K562 (cell line): Measurements from ENCODE around the gene PTPN7. TPM values are rescaled to one million over a fixed set of nuclear protein-coding genes. Genes with fewer than 3 reads are reported as not detected.

Experiments
- CBX8 ChIP-seq: fragments of 200-600 bp; sonication (generic); IDR thresholded peaks from 2 replicates; pipeline ENCODE4 v1.6.1; 2012; ENCODE audit warnings: borderline replicate concordance, mixed run types, low read depth, mild to moderate bottlenecking, moderate library complexity, mixed read lengths, low read length, control low read depth, inconsistent platforms; ENCODE audit not compliant: poor library complexity, severe bottlenecking; ENCODE audit errors: extremely low read depth
- DACH1 ChIP-seq: fragments of 450-650 bp; IDR thresholded peaks from 2 replicates; pipeline ENCODE4 v1.6.1; 2018; ENCODE audit not compliant: partially characterized antibody
- HLTF ChIP-seq: fragments of 450-650 bp; IDR thresholded peaks from 2 replicates; pipeline ENCODE4 v1.6.1; 2016
- HNRNPK ChIP-seq: fragments of 200-400 bp; formaldehyde crosslinking; IDR thresholded peaks from one replicate; pipeline ENCODE4 v1.6.1; 2018; ENCODE audit warnings: mild to moderate bottlenecking, low read depth, low read length; ENCODE audit not compliant: poor library complexity, severe bottlenecking
- POLR2AphosphoS2 ChIP-seq: IDR thresholded peaks from 2 replicates; pipeline ENCODE4 v1.6.1; 2012; ENCODE audit warnings: low read length, improper control_type of control experiment
- POLR2B ChIP-seq: fragments of 450-650 bp; IDR thresholded peaks from 2 replicates; pipeline ENCODE4 v1.6.1; 2018; ENCODE audit warnings: low read depth; ENCODE audit not compliant: partially characterized antibody
- ZNF175 ChIP-seq: fragments of 200-800 bp; sonication (Bioruptor generic); IDR thresholded peaks from 2 replicates; pipeline ENCODE4 v1.6.1; 2016; ENCODE audit warnings: low read depth, mild to moderate bottlenecking, missing genetic modification characterization, missing compliant biosample characterization
- polyA plus RNA-seq, 8 experiments: library from polyadenylated mRNA; depleted of rRNA in 4 of 8; stranded (reverse) in 5 of 8; unstranded in 3 of 8; fragments of >200 nt; fragmentation: Nextera tagmentation in 2 of 8; fragmentation: Illumina TruSeq in 1 of 8; extraction: Ambion mirVana in 2 of 8; extraction: Trizol in 1 of 8; gene quantifications; 2 replicates each; pipeline versions ENCODE4 v1.2.1 to v1.2.3, GENCODE V29; 2011 to 2014; ENCODE audit warnings: inconsistent platforms in 1 of 8, missing spikeins in 1 of 8
- total RNA-seq, 7 experiments: library from RNA; depleted of rRNA in 6 of 7; stranded (reverse); fragments of >200 nt in 6 of 7; fragmentation: Illumina TruSeq in 2 of 7; extraction: Trizol in 2 of 7; gene quantifications; 2 replicates each; pipeline versions ENCODE4 v1.2.1 to v1.2.3, GENCODE V29; 2011 to 2021; ENCODE audit warnings: low replicate concordance in 1 of 7
- TF ChIP-seq, protein P1 (sequence below): sonication (generic); formaldehyde crosslinking; IDR thresholded peaks from 2 replicates; pipeline ENCODE4 v1.8.0; 2022; ENCODE audit warnings: mild to moderate bottlenecking, low read depth, missing genetic modification reagents
- TF ChIP-seq, protein P2 (sequence below): sonication (generic); formaldehyde crosslinking; IDR thresholded peaks from 2 replicates; pipeline ENCODE4 v1.8.1; 2022; ENCODE audit warnings: missing genetic modification reagents
- TF ChIP-seq, protein P3 (sequence below): IDR thresholded peaks from 3 replicates; pipeline ENCODE4 v1.6.1; 2011; ENCODE audit warnings: borderline replicate concordance, mild to moderate bottlenecking, moderate library complexity; ENCODE audit not compliant: insufficient read length; ENCODE audit errors: extremely low read depth
- TF ChIP-seq, protein P4 (sequence below): fragments of 450-650 bp; formaldehyde crosslinking; IDR thresholded peaks from 2 replicates; pipeline ENCODE4 v1.4.0; 2020; ENCODE audit warnings: mild to moderate bottlenecking, moderate library complexity
- TF ChIP-seq, protein P5 (sequence below): fragments of 250-450 bp; sonication (Bioruptor Pico); IDR thresholded peaks from 2 replicates; pipeline ENCODE4 v1.4.0; 2020; ENCODE audit warnings: borderline replicate concordance
- TF ChIP-seq, protein P6 (sequence below): fragments of 450-650 bp; conservative IDR thresholded peaks from 2 replicates; pipeline ENCODE4 v1.6.1; 2016; ENCODE audit warnings: missing genetic modification characterization, low read depth, mild to moderate bottlenecking, missing compliant biosample characterization, moderate library complexity
- TF ChIP-seq, protein P7 (sequence below): sonication (generic); formaldehyde crosslinking; IDR thresholded peaks from 2 replicates; pipeline ENCODE4 v1.8.0; 2022; ENCODE audit warnings: missing genetic modification reagents, mild to moderate bottlenecking, moderate library complexity, borderline replicate concordance

The PTPN7 gene
- total and polyA plus RNA-seq, 9 of the 15 experiments (the other 6 are each of a cell fraction or from before 2014, with no cell fraction given) = 18.7 to 144 (median 120) TPM

DNA sequence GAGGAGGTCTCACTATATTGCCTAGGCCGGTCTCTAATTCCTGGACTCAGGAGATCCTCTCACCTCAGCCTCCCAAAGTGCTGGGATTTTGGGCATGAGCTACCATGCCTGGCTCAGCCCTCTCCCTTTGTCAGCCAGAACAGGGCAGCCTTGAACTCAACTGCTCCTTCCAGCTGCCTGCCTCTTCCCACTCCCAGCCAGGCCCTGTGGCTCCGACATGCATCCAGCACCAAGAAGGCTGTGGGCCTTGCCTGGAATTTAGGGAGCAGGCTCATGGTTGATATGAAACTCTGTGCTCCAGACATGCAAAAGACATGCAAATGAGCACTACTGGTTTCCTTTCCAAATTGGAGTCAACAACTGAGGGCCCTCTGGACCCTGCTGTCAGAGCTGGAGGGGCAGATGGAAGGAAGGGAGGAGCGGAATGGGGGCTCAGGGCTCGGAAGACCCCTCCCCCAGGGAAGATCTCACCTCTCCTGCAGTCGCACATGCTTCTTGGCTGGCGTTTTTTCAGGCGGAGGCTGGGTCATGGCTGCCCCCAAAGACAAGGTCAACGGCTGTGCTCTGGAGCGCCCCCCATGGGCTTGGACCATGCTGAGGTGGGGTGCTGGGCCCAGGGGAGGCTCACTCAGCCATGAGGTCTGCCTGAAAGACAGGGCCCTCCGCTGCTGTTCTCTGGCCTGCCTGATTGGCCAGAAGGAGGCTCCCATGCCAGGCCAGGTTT is 1.4 kb downstream of the PTPN7 start (continued):
- TF ChIP-seq, protein P1, sequence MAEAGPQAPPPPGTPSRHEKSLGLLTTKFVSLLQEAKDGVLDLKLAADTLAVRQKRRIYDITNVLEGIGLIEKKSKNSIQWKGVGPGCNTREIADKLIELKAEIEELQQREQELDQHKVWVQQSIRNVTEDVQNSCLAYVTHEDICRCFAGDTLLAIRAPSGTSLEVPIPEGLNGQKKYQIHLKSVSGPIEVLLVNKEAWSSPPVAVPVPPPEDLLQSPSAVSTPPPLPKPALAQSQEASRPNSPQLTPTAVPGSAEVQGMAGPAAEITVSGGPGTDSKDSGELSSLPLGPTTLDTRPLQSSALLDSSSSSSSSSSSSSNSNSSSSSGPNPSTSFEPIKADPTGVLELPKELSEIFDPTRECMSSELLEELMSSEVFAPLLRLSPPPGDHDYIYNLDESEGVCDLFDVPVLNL (CRISPR knock-in tag) = no peak; the same call in 1 of the 2 replicates
- no peak for TF ChIP-seq POLR2B
- TF ChIP-seq, protein P2, sequence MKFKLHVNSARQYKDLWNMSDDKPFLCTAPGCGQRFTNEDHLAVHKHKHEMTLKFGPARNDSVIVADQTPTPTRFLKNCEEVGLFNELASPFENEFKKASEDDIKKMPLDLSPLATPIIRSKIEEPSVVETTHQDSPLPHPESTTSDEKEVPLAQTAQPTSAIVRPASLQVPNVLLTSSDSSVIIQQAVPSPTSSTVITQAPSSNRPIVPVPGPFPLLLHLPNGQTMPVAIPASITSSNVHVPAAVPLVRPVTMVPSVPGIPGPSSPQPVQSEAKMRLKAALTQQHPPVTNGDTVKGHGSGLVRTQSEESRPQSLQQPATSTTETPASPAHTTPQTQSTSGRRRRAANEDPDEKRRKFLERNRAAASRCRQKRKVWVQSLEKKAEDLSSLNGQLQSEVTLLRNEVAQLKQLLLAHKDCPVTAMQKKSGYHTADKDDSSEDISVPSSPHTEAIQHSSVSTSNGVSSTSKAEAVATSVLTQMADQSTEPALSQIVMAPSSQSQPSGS (CRISPR knock-in tag) = no peak
- TF ChIP-seq, protein P3, sequence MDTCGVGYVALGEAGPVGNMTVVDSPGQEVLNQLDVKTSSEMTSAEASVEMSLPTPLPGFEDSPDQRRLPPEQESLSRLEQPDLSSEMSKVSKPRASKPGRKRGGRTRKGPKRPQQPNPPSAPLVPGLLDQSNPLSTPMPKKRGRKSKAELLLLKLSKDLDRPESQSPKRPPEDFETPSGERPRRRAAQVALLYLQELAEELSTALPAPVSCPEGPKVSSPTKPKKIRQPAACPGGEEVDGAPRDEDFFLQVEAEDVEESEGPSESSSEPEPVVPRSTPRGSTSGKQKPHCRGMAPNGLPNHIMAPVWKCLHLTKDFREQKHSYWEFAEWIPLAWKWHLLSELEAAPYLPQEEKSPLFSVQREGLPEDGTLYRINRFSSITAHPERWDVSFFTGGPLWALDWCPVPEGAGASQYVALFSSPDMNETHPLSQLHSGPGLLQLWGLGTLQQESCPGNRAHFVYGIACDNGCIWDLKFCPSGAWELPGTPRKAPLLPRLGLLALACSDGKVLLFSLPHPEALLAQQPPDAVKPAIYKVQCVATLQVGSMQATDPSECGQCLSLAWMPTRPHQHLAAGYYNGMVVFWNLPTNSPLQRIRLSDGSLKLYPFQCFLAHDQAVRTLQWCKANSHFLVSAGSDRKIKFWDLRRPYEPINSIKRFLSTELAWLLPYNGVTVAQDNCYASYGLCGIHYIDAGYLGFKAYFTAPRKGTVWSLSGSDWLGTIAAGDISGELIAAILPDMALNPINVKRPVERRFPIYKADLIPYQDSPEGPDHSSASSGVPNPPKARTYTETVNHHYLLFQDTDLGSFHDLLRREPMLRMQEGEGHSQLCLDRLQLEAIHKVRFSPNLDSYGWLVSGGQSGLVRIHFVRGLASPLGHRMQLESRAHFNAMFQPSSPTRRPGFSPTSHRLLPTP = no peak
- no peak for TF ChIP-seq CBX8
- TF ChIP-seq, protein P4, sequence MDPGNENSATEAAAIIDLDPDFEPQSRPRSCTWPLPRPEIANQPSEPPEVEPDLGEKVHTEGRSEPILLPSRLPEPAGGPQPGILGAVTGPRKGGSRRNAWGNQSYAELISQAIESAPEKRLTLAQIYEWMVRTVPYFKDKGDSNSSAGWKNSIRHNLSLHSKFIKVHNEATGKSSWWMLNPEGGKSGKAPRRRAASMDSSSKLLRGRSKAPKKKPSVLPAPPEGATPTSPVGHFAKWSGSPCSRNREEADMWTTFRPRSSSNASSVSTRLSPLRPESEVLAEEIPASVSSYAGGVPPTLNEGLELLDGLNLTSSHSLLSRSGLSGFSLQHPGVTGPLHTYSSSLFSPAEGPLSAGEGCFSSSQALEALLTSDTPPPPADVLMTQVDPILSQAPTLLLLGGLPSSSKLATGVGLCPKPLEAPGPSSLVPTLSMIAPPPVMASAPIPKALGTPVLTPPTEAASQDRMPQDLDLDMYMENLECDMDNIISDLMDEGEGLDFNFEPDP (CRISPR knock-in tag) = no peak
- TF ChIP-seq DACH1 = no peak
- TF ChIP-seq, protein P5, sequence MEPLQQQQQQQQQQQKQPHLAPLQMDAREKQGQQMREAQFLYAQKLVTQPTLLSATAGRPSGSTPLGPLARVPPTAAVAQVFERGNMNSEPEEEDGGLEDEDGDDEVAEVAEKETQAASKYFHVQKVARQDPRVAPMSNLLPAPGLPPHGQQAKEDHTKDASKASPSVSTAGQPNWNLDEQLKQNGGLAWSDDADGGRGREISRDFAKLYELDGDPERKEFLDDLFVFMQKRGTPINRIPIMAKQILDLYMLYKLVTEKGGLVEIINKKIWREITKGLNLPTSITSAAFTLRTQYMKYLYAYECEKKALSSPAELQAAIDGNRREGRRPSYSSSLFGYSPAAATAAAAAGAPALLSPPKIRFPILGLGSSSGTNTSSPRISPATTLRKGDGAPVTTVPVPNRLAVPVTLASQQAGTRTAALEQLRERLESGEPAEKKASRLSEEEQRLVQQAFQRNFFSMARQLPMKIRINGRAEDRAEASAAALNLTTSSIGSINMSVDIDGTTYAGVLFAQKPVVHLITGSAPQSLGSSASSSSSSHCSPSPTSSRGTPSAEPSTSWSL = no peak; the same call in 1 of the 2 replicates
- TF ChIP-seq ZNF175 (CRISPR knock-in tag) = no peak
- TF ChIP-seq, protein P6, sequence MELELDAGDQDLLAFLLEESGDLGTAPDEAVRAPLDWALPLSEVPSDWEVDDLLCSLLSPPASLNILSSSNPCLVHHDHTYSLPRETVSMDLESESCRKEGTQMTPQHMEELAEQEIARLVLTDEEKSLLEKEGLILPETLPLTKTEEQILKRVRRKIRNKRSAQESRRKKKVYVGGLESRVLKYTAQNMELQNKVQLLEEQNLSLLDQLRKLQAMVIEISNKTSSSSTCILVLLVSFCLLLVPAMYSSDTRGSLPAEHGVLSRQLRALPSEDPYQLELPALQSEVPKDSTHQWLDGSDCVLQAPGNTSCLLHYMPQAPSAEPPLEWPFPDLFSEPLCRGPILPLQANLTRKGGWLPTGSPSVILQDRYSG = 0 out of 2 replicates have a peak, but pooled peaks have one; percentile 38
- no peak; the same call in 1 of the 2 replicates for TF ChIP-seq POLR2AphosphoS2
- no peak for TF ChIP-seq HNRNPK
- TF ChIP-seq, protein P7, sequence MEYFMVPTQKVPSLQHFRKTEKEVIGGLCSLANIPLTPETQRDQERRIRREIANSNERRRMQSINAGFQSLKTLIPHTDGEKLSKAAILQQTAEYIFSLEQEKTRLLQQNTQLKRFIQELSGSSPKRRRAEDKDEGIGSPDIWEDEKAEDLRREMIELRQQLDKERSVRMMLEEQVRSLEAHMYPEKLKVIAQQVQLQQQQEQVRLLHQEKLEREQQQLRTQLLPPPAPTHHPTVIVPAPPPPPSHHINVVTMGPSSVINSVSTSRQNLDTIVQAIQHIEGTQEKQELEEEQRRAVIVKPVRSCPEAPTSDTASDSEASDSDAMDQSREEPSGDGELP (CRISPR knock-in tag) = peak; percentile 85; the same call in 1 of the 2 replicates
- TF ChIP-seq HLTF = 0 out of 2 replicates have a peak, but pooled peaks have one; percentile 34
